H1 (cell line): ENCODE results near the gene ITPR1. TPM values are rescaled to one million over a fixed set of nuclear protein-coding genes. Genes with fewer than 3 reads are reported as not detected.

Experiments
- CTCF ChIA-PET: fragments of 300-600 bp; sonication (Branson Sonifier 250); formaldehyde crosslinking; loops from one replicate; lab custom pipeline; 2021; ENCODE audit not compliant: partially characterized antibody; lab: Charles Lee
- POLR2A ChIA-PET: fragments of 300-600 bp; sonication (Branson Sonifier 250); formaldehyde crosslinking; loops from one replicate; lab custom pipeline; 2021; ENCODE audit warnings: inconsistent platforms; ENCODE audit not compliant: partially characterized antibody; lab: Charles Lee
- DNase-seq, 2 experiments: peaks; one replicate each; pipeline versions ENCODE4 v3.0.0 to v3.0.0-alpha.2; 2010 to 2022; ENCODE audit warnings: low spot score in 2 of 2, low read depth in 1 of 2, mixed read lengths in 1 of 2
- FAIRE-seq: peaks from 2 replicates; lab custom pipeline; 2011; peaks lifted over from hg19 to GRCh38; lab: Jason Lieb, UNC
- H2AFZ ChIP-seq: 2 replicates; pipeline ENCODE4 v1.8.1; 2012; ENCODE audit warnings: low read length, inconsistent platforms
- H2AK5ac ChIP-seq: 2 replicates; pipeline ENCODE4 v1.6.1; 2013; ENCODE audit warnings: low read depth, low read length
- H2BK120ac ChIP-seq: replicated peaks from 2 replicates; pipeline ENCODE3; 2013; ENCODE audit warnings: low read depth, low read length, inconsistent platforms
- H2BK12ac ChIP-seq: 2 replicates; pipeline ENCODE4 v1.6.1; 2013; ENCODE audit warnings: low read depth, low read length
- H2BK15ac ChIP-seq: 2 replicates; pipeline ENCODE4 v1.6.1; 2013; ENCODE audit warnings: low read length
- H2BK20ac ChIP-seq: 2 replicates; pipeline ENCODE4 v1.6.1; 2013; ENCODE audit warnings: low read length
- H2BK5ac ChIP-seq: 2 replicates; pipeline ENCODE4 v1.6.1; 2013; ENCODE audit warnings: low read depth, low read length
- H3K14ac ChIP-seq: 2 replicates; pipeline ENCODE4 v1.6.1; 2013; ENCODE audit warnings: inconsistent platforms; ENCODE audit not compliant: insufficient read length
- H3K18ac ChIP-seq: 2 replicates; pipeline ENCODE4 v1.6.1; 2013; ENCODE audit warnings: low read length; ENCODE audit errors: extremely low read depth
- H3K23ac ChIP-seq: 2 replicates; pipeline ENCODE4 v1.6.1; 2013; ENCODE audit warnings: inconsistent platforms; ENCODE audit not compliant: insufficient read length
- H3K23me2 ChIP-seq: 2 replicates; pipeline ENCODE4 v1.6.1; 2013; ENCODE audit warnings: low read depth, low read length
- H3K27ac ChIP-seq: 2 replicates; pipeline ENCODE4 v1.6.1; 2011; ENCODE audit warnings: low read depth, low read length, inconsistent platforms
- H3K27me3 ChIP-seq, 4 experiments: replicated peaks in 1 of 4; 1 replicate in 1 of 4; 2 replicates in 3 of 4; pipeline versions ENCODE4 v1.6.1 to v1.8.1; 2011 to 2013; ENCODE audit warnings: low read length in 3 of 4, mild to moderate bottlenecking in 3 of 4, inconsistent platforms in 2 of 4, mixed read lengths in 2 of 4, moderate library complexity in 1 of 4; ENCODE audit not compliant: control insufficient read depth in 3 of 4, insufficient read depth in 3 of 4; ENCODE audit errors: extremely low read depth in 1 of 4
- H3K36me3 ChIP-seq, 4 experiments: 2 replicates each; pipeline versions ENCODE4 v1.6.1 to v1.8.1; 2011 to 2013; ENCODE audit warnings: mild to moderate bottlenecking in 4 of 4, low read length in 3 of 4, moderate library complexity in 2 of 4, control low read depth in 1 of 4, inconsistent platforms in 1 of 4; ENCODE audit not compliant: insufficient read depth in 4 of 4, control insufficient read depth in 2 of 4
- H3K4ac ChIP-seq: replicated peaks from 2 replicates; pipeline ENCODE3; 2013; ENCODE audit warnings: low read length, low read depth, mixed read lengths, inconsistent platforms; ENCODE audit not compliant: insufficient read length
- H3K4me1 ChIP-seq, 4 experiments: replicated peaks in 1 of 4; 1 replicate in 1 of 4; 2 replicates in 3 of 4; pipeline versions ENCODE4 v1.6.1 to v1.8.1; 2011 to 2013; ENCODE audit warnings: low read length in 3 of 4, inconsistent platforms in 2 of 4, mixed read lengths in 1 of 4; ENCODE audit not compliant: insufficient read depth in 4 of 4, control insufficient read depth in 3 of 4
- H3K4me2 ChIP-seq, 2 experiments: 2 replicates each; pipeline versions ENCODE4 v1.6.1 to v1.8.1; 2011 to 2013; ENCODE audit warnings: low read depth in 2 of 2, low read length in 2 of 2, control low read depth in 1 of 2, inconsistent platforms in 1 of 2, mild to moderate bottlenecking in 1 of 2; ENCODE audit not compliant: insufficient read depth in 1 of 2
- H3K4me3 ChIP-seq, 4 experiments: fragments of 200-600, 300-600 bp in 1 of 4; sonication (generic), shearing (Covaris generic), sonication (Bioruptor Twin) in 1 of 4; 2 replicates each; pipeline versions ENCODE4 v1.5.1 to v1.8.1; 2011 to 2016; ENCODE audit warnings: low read length in 4 of 4, low read depth in 3 of 4, control low read depth in 2 of 4, inconsistent platforms in 2 of 4, mild to moderate bottlenecking in 2 of 4, mixed read lengths in 1 of 4, moderate library complexity in 1 of 4; ENCODE audit not compliant: insufficient read depth in 2 of 4; ENCODE audit errors: extremely low read depth in 1 of 4
- H3K56ac ChIP-seq: replicated peaks from 2 replicates; pipeline ENCODE3; 2013; ENCODE audit warnings: low read depth, mild to moderate bottlenecking, mixed read lengths, low read length, inconsistent platforms; ENCODE audit not compliant: insufficient read length
- H3K79me1 ChIP-seq: 2 replicates; pipeline ENCODE4 v1.6.1; 2013; ENCODE audit warnings: low read depth, low read length, control low read depth
- H3K79me2 ChIP-seq, 2 experiments: 2 replicates each; pipeline versions ENCODE4 v1.6.1 to v1.8.1; 2012 to 2013; ENCODE audit warnings: low read length in 2 of 2, mild to moderate bottlenecking in 2 of 2, inconsistent platforms in 1 of 2; ENCODE audit not compliant: insufficient read depth in 2 of 2, control insufficient read depth in 1 of 2
- H3K9ac ChIP-seq, 4 experiments: replicated peaks in 1 of 4; 1 replicate in 1 of 4; 2 replicates in 3 of 4; pipeline versions ENCODE4 v1.6.1 to v1.8.1; 2011 to 2013; ENCODE audit warnings: low read depth in 3 of 4, low read length in 3 of 4, control low read depth in 2 of 4, mild to moderate bottlenecking in 2 of 4, moderate library complexity in 2 of 4, inconsistent platforms in 1 of 4; ENCODE audit errors: extremely low read depth in 1 of 4
- H3K9me3 ChIP-seq, 2 experiments: 2 replicates each; pipeline versions ENCODE4 v1.6.1 to v1.8.1; 2012 to 2013; ENCODE audit warnings: mild to moderate bottlenecking in 2 of 2, moderate library complexity in 2 of 2, control low read depth in 1 of 2, inconsistent platforms in 1 of 2, low read depth in 1 of 2, low read length in 1 of 2, mixed read lengths in 1 of 2; ENCODE audit not compliant: insufficient read depth in 2 of 2
- H4K20me1 ChIP-seq, 2 experiments: replicated peaks in 1 of 2; 2 replicates each; pipeline versions ENCODE3 to v1.8.1; 2011 to 2013; ENCODE audit warnings: inconsistent platforms in 2 of 2, low read length in 2 of 2, mild to moderate bottlenecking in 1 of 2; ENCODE audit not compliant: insufficient read depth in 2 of 2, control insufficient read depth in 1 of 2
- H4K5ac ChIP-seq: 2 replicates; pipeline ENCODE4 v1.6.1; 2013; ENCODE audit warnings: low read length, low read depth, mixed read lengths, inconsistent platforms; ENCODE audit not compliant: insufficient read length
- H4K8ac ChIP-seq: 2 replicates; pipeline ENCODE4 v1.8.0; 2013; ENCODE audit warnings: mild to moderate bottlenecking, moderate library complexity, low read length, inconsistent platforms; ENCODE audit not compliant: insufficient read depth; ENCODE audit errors: extremely low read depth
- H4K91ac ChIP-seq: replicated peaks from 2 replicates; pipeline ENCODE3; 2013; ENCODE audit warnings: low read length, mixed read lengths, inconsistent platforms; ENCODE audit not compliant: insufficient read length
- ASH2L ChIP-seq: fragments of 200-600, 300-600 bp; sonication (generic); IDR thresholded peaks from one replicate; pipeline ENCODE4 v1.7.1; 2017; ENCODE audit warnings: low read length
- BACH1 ChIP-seq: IDR thresholded peaks from 2 replicates; pipeline ENCODE4 v1.6.1; 2012; ENCODE audit warnings: low read length, improper control_type of control experiment
- BRCA1 ChIP-seq: IDR thresholded peaks from 2 replicates; pipeline ENCODE4 v1.6.1; 2012; ENCODE audit warnings: low read depth, low read length, improper control_type of control experiment
- KDM4A ChIP-seq: IDR thresholded peaks from one replicate; pipeline ENCODE4 v1.7.1; 2012; ENCODE audit warnings: low read depth, mild to moderate bottlenecking, moderate library complexity, low read length, inconsistent platforms; ENCODE audit not compliant: severe bottlenecking
- RAD21 ChIP-seq, 2 experiments: IDR thresholded peaks in 1 of 2; conservative IDR thresholded peaks in 1 of 2; 2 replicates each; pipeline ENCODE4 v1.6.1; 2011; ENCODE audit warnings: low read depth in 2 of 2, low read length in 2 of 2, improper control_type of control experiment in 1 of 2, inconsistent platforms in 1 of 2, mild to moderate bottlenecking in 1 of 2, moderate library complexity in 1 of 2
- RNF2 ChIP-seq: fragments of 200-900, 300-1000 bp; sonication (generic); IDR thresholded peaks from 2 replicates; pipeline ENCODE4 v1.7.1; 2016; ENCODE audit warnings: borderline replicate concordance, low read depth, mild to moderate bottlenecking, antibody characterized with exemption, low read length; ENCODE audit not compliant: poor library complexity, severe bottlenecking; ENCODE audit errors: missing control alignments
- SP2 ChIP-seq: IDR thresholded peaks from 2 replicates; pipeline ENCODE4 v1.6.1; 2012; ENCODE audit warnings: mild to moderate bottlenecking, low read length, inconsistent platforms
- SP4 ChIP-seq: IDR thresholded peaks from 2 replicates; pipeline ENCODE4 v1.6.1; 2012; ENCODE audit warnings: low read length, inconsistent platforms
- SUZ12 ChIP-seq: fragments of 200-600 bp; sonication (generic); IDR thresholded peaks from 2 replicates; pipeline ENCODE4 v1.6.1; 2012; ENCODE audit warnings: mild to moderate bottlenecking, inconsistent platforms, low read length, moderate library complexity, mixed read lengths
- WGBS, 2 experiments: shearing (Covaris generic) in 1 of 2; methylation state at CpG; one replicate each; pipeline versions ENCODE4 v1.1.6 to v1.1.7; 2013 to 2015; ENCODE audit warnings: low lambda C conversion rate in 2 of 2, mixed read lengths in 2 of 2, inconsistent platforms in 1 of 2, low coverage in 1 of 2, missing lambda C conversion rate in 1 of 2; ENCODE audit not compliant: insufficient replicate concordance in 2 of 2, insufficient coverage in 1 of 2, insufficient read length in 1 of 2; ENCODE audit errors: extremely low coverage in 1 of 2, missing lambda C conversion rate in 1 of 2; 5-methylcytosine and 5-hydroxymethylcytosine counted together
- polyA plus RNA-seq, 7 experiments: library from polyadenylated mRNA; depleted of rRNA in 3 of 7; stranded (reverse) in 5 of 7; unstranded in 2 of 7; fragments of >200 nt in 5 of 7; fragments of 200-250 nt in 2 of 7; gene quantifications; 1 replicate in 5 of 7; 2 replicates in 1 of 7; 4 replicates in 1 of 7; pipeline versions ENCODE4 v1.2.1 to v1.2.3, GENCODE V29; 2011 to 2013; ENCODE audit warnings: missing spikeins in 2 of 7, mixed read lengths in 2 of 7
- total RNA-seq: library from RNA; stranded (reverse); fragmentation: NEBNext Ultra II Directional; extraction: Animal tissue kit (Norgen Biotek cat#: 25700); gene quantifications from 2 replicates; pipeline ENCODE4 v1.2.1, GENCODE V29; 2021

Gene ITPR1
- total and polyA plus RNA-seq, 2 of the 8 experiments (the other 6 are each of a cell fraction or from before 2014, with no cell fraction given), result 2.5 to 16.3 TPM

GRCh38 chr3:4821338-4821737 lies 328.2 kb downstream of the ITPR1 start:
- H3K4ac ChIP-seq, result no peak overlapping the region
- peaks cover 5 to 8% of the 10 kb centered on the region in 2 experiments; a peak in 2 of 4 replicates for H3K9me3 ChIP-seq
- H2AFZ ChIP-seq, result no peak overlapping the region
- no peak overlapping the region for H3K23ac ChIP-seq
- H3K4me1 ChIP-seq, result peaks cover 0 to 4% (median 2%) of the 10 kb centered on the region in 4 experiments; a peak in 3 of 7 replicates
- no peak overlapping the region for H4K91ac ChIP-seq
- H3K56ac ChIP-seq, result no peak overlapping the region
- no peak overlapping the region for H3K9ac ChIP-seq
- ChIA-PET CTCF (interaction anchor here (0.6 to 1.6 kb wide), 4 partner anchors 10 to 155 kb away, joined by 3 to 4 read pairs (median 4); no protein-coding TSS in a partner anchor), POLR2A (no interaction called here)
- no peak overlapping the region for H3K4me2 ChIP-seq
- no peaks in the 10 kb centered on the region for H4K20me1 ChIP-seq
- H2BK5ac ChIP-seq, result no peak overlapping the region
- H3K79me1 ChIP-seq, result no peaks in the 10 kb centered on the region
- TF ChIP-seq RNF2, result no peak
- no peak for TF ChIP-seq BRCA1
- no peak for TF ChIP-seq RAD21 (IDR thresholded peaks at IDR 0.05 in 1 of 2, conservative IDR thresholded peaks at IDR 0.05 in 1 of 2; ENCODE audit: low read depth in 2 of 2, low read length in 2 of 2)
- TF ChIP-seq KDM4A, result no peak
- no peak for TF ChIP-seq SUZ12
- no peak for TF ChIP-seq SP4
- no peak for TF ChIP-seq ASH2L
- TF ChIP-seq SP2, result no peak
- no peak for TF ChIP-seq BACH1
- no peak overlapping the region for H2AK5ac ChIP-seq
- no peak overlapping the region for H4K5ac ChIP-seq
- H3K27me3 ChIP-seq, result no peaks in the 10 kb centered on the region
- 93% methylated on average over 2 of the region's 2 CpGs; no CpG with 5 or more reads in 1 of the 2 experiments for WGBS, 2 experiments
- H3K36me3 ChIP-seq, result no peaks in the 10 kb centered on the region; a peak in 1 of 8 replicates
- DNase-seq (no peak), FAIRE-seq (no peak)
- no peak overlapping the region for H3K4me3 ChIP-seq
- no peaks in the 10 kb centered on the region for H3K79me2 ChIP-seq
- no peak overlapping the region for H2BK120ac ChIP-seq
- no peak overlapping the region for H3K18ac ChIP-seq
- H3K23me2 ChIP-seq, result no peaks in the 10 kb centered on the region; the same call in 1 of the 2 replicates
- no peak overlapping the region for H3K14ac ChIP-seq
- H2BK20ac ChIP-seq, result no peak overlapping the region
- no peak overlapping the region for H4K8ac ChIP-seq
- H2BK12ac ChIP-seq, result no peak overlapping the region
- H3K27ac ChIP-seq, result no peak overlapping the region
- H2BK15ac ChIP-seq, result no peak overlapping the region
